ENCODE data around the gene MPZL1.

MPZL1 gene

GRCh38 chr1:167695756-167696561, 25.8 kb upstream of the MPZL1 start:
- no peak for DNase-seq

- no peak for DNase-seq
Measured at GRCh38 chr1:167697667-167698141, 24.1 kb upstream of the MPZL1 start.

GRCh38 chr1:167698313-167698712, 23.5 kb upstream of the MPZL1 start:
- DNase-seq, result no peak

- DNase-seq, result no peak
Measured at GRCh38 chr1:167701510-167701909, 20.3 kb upstream of the MPZL1 start.

- DNase-seq, result no peak
Measured at GRCh38 chr1:167703557-167703956, 18.2 kb upstream of the MPZL1 start.

GRCh38 chr1:167704715-167705114, 17.1 kb upstream of the MPZL1 start:
- DNase-seq, result no peak

GRCh38 chr1:167705250-167705649, 16.5 kb upstream of the MPZL1 start:
- DNase-seq, result no peak

GRCh38 chr1:167706363-167706762, 15.4 kb upstream of the MPZL1 start:
- no peak for DNase-seq

- no peak for DNase-seq
Measured at GRCh38 chr1:167706931-167707877, 14.6 kb upstream of the MPZL1 start.

GRCh38 chr1:167707942-167708341, 13.8 kb upstream of the MPZL1 start:
- DNase-seq, result no peak

GRCh38 chr1:167708940-167709389, 12.8 kb upstream of the MPZL1 start:
- no peak for DNase-seq

- no peak for DNase-seq
Measured at GRCh38 chr1:167710836-167711235, 10.9 kb upstream of the MPZL1 start.

- DNase-seq, result no peak
Measured at GRCh38 chr1:167711797-167712196, 10.0 kb upstream of the MPZL1 start.

GRCh38 chr1:167713330-167714081, 8.3 kb upstream of the MPZL1 start:
- DNase-seq, result peak; percentile 9

- no peak for DNase-seq
Measured at GRCh38 chr1:167714098-167714438, 7.7 kb upstream of the MPZL1 start.

GRCh38 chr1:167714439-167715156, 7.2 kb upstream of the MPZL1 start:
- DNase-seq, result peak; percentile 92

GRCh38 chr1:167715157-167715999, 6.4 kb upstream of the MPZL1 start:
- DNase-seq, result peak; percentile 94

- DNase-seq, result no peak
Measured at GRCh38 chr1:167716000-167716271, 5.8 kb upstream of the MPZL1 start.

- DNase-seq, result no peak
Measured at GRCh38 chr1:167717351-167717750, 4.4 kb upstream of the MPZL1 start.

GRCh38 chr1:167718914-167719691, 2.7 kb upstream of the MPZL1 start:
- DNase-seq, result no peak

Measured in CD4-positive, alpha-beta T cell treated with Interleukin-10 for 1 hour (primary cell).